Fibroblast of upper back skin (primary cell): ENCODE data around the gene ANO9.
"Not testable (repeated sequence)": the region's sequence is repeated elsewhere in the genome, so short reads cannot be mapped to it uniquely, and the experiment has no call there.

Experiments
- DNase-seq: peaks from one replicate; pipeline ENCODE4 v3.0.0-alpha.2; 2013

The ANO9 gene

GRCh38 chr11:432501-433100, 9.2 kb downstream of the ANO9 start:
- DNase-seq = no peak

GRCh38 chr11:431921-432320, 9.9 kb downstream of the ANO9 start:
- no peak for DNase-seq

- no peak for DNase-seq
Measured at GRCh38 chr11:429931-430456, 11.8 kb downstream of the ANO9 start.

GRCh38 chr11:429391-429790, 12.4 kb downstream of the ANO9 start:
- no peak for DNase-seq

GRCh38 chr11:428295-428694, 13.5 kb downstream of the ANO9 start:
- no peak for DNase-seq

GRCh38 chr11:426851-427250, 15.0 kb downstream of the ANO9 start:
- DNase-seq = no peak

GRCh38 chr11:425301-425700, 16.5 kb downstream of the ANO9 start:
- no peak for DNase-seq

- not testable (repeated sequence) for DNase-seq
Measured at GRCh38 chr11:424766-425165, 17.0 kb downstream of the ANO9 start.

- no peak for DNase-seq
Measured at GRCh38 chr11:424232-424631, 17.6 kb downstream of the ANO9 start.

GRCh38 chr11:422249-422656, 19.6 kb downstream of the ANO9 start:
- no peak for DNase-seq

- DNase-seq = no peak
Measured at GRCh38 chr11:420911-421321, 20.9 kb downstream of the ANO9 start.

GRCh38 chr11:420054-420910, 21.5 kb downstream of the ANO9 start:
- DNase-seq = no peak

- no peak for DNase-seq
Measured at GRCh38 chr11:419248-420005, 22.4 kb downstream of the ANO9 start.

- DNase-seq = no peak
Measured at GRCh38 chr11:418343-419247, 23.2 kb downstream of the ANO9 start.

- no peak for DNase-seq
Measured at GRCh38 chr11:417652-418342, 24.0 kb downstream of the ANO9 start.

- no peak for DNase-seq
Measured at GRCh38 chr11:416757-417621, 24.8 kb downstream of the ANO9 start.

GRCh38 chr11:416051-416756, 25.6 kb downstream of the ANO9 start:
- DNase-seq = no peak

GRCh38 chr11:415640-416041, 26.2 kb downstream of the ANO9 start:
- DNase-seq = no peak

- DNase-seq = no peak
Measured at GRCh38 chr11:414318-414857, 27.4 kb downstream of the ANO9 start.
